Activated CD4-positive, alpha-beta memory T cell treated with anti-CD3 and anti-CD28 coated beads for 36 hours (primary cell): ENCODE data around the gene DNMT1. TPM values are rescaled to one million over a fixed set of nuclear protein-coding genes. Genes with fewer than 3 reads are reported as not detected.

Source experiments
- CTCF ChIA-PET: fragments of 350-600 bp; sonication (Branson Sonifier 250); formaldehyde crosslinking; loops from one replicate; lab custom pipeline; 2021; ENCODE audit warnings: antibody characterized with exemption, inconsistent platforms; lab: Charles Lee
- POLR2A ChIA-PET: fragments of 350-600 bp; sonication (Branson Sonifier 250); formaldehyde crosslinking; loops from one replicate; lab custom pipeline; 2021; ENCODE audit warnings: antibody characterized with exemption; lab: Charles Lee
- DNase-seq: peaks from one replicate; pipeline ENCODE4 v3.0.0-alpha.2; 2020
- H3K27ac Mint-ChIP-seq: one replicate; pipeline ENCODE4 v1.8.0; 2021; ENCODE audit warnings: mixed read lengths
- H3K27me3 Mint-ChIP-seq: one replicate; pipeline ENCODE4 v1.8.0; 2021; ENCODE audit warnings: mixed read lengths
- H3K36me3 Mint-ChIP-seq: one replicate; pipeline ENCODE4 v1.8.0; 2021; ENCODE audit warnings: mixed read lengths
- H3K4me1 Mint-ChIP-seq: one replicate; pipeline ENCODE4 v1.8.0; 2021; ENCODE audit warnings: low read depth, mixed read lengths
- H3K4me3 Mint-ChIP-seq: one replicate; pipeline ENCODE4 v1.8.0; 2021; ENCODE audit warnings: mild to moderate bottlenecking, mixed read lengths
- H3K9me3 Mint-ChIP-seq: one replicate; pipeline ENCODE4 v1.8.0; 2021; ENCODE audit warnings: mixed read lengths
- intact Hi-C: fragments of 100-400 bp; cut with micrococcal nuclease; formaldehyde crosslinking; loops from one replicate; pipeline ENCODE4 v1.15.1; 2023
- total RNA-seq, 2 experiments: library from RNA; stranded (reverse); gene quantifications; one replicate each; pipeline ENCODE4 v1.2.3, GENCODE V29; 2021

Gene DNMT1
- total RNA-seq, 2 experiments from 2014 or later = 356 to 357 TPM

DNA sequence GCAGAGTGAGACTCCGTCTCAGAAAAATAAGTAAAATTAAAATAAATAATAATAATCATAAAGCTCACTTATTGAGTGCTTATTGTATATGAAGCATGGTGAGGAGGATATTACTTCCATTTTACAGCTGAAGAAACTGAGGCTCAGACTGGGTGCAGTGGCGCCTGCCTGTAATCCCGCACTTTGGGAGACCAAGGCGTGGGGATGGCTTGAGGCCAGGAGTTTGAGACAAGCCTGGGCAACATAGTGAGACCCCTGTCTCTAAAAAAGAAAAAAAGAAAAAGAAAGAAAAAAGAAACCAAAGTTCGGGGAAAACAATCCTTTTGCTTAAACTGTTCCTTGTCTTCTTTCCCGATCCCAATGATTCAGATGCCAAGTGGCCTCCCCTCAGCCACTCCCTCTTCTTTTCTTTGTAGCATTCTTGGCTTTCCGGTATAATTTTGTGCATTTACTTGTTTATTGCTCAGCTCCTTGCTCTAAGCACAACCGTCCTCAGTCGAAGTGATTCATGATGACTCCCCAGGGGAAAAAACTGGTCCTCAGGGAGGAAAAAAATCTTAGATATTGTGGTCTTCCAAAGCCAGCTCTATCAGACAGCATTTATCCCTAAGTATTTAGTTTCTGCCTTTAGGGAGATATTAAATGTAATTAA, 74.1 kb downstream of the DNMT1 start:
- intact Hi-C loops = no loop called here
- CTCF ChIA-PET = interaction anchor here (0.9 to 2.1 kb wide), 8 partner anchors 9 to 189 kb away, joined by 3 to 11 read pairs (median 7); partner anchors contain the start of genes ANGPTL6 and PPAN
- POLR2A ChIA-PET = interaction anchor here (0.6 to 1.3 kb wide), 2 partner anchors 25 to 44 kb away, joined by 3 to 4 read pairs; no protein-coding TSS in a partner anchor
- no peak overlapping the region for H3K27ac Mint-ChIP-seq
- H3K9me3 Mint-ChIP-seq = no peaks in the 10 kb centered on the region
- H3K36me3 Mint-ChIP-seq = peaks cover 23% of the 10 kb centered on the region
- DNase-seq = no peak
- H3K4me3 Mint-ChIP-seq = no peak overlapping the region
- H3K27me3 Mint-ChIP-seq = no peaks in the 10 kb centered on the region
- peaks cover 26% of the 10 kb centered on the region for H3K4me1 Mint-ChIP-seq

- peak; percentile 24 for DNase-seq
- Mint-ChIP-seq H3K27ac (peak overlapping the region; percentile 83), H3K9me3 (no peaks in the 10 kb centered on the region), H3K27me3 (no peaks in the 10 kb centered on the region), H3K36me3 (peaks cover 29% of the 10 kb centered on the region), H3K4me1 (peaks cover 28% of the 10 kb centered on the region), H3K4me3 (peak overlapping the region; percentile 88)
- ChIA-PET POLR2A (interaction anchor here (1.2 to 8.7 kb wide), 2 partner anchors 11 to 21 kb away, joined by 10 to 75 read pairs; no protein-coding TSS in a partner anchor), CTCF (interaction anchor here (0.6 to 2.1 kb wide), 6 partner anchors 9 to 123 kb away, joined by 3 to 6 read pairs (median 4); partner anchors contain the start of gene ANGPTL6)
- intact Hi-C loops = loop anchor here (2.0 kb wide), 1 partner anchor 14 kb away; no protein-coding TSS in a partner anchor
Measured at GRCh38 chr19:10118960-10119359, 75.8 kb downstream of the DNMT1 start.

GRCh38 chr19:10116866-10117616, 77.7 kb downstream of the DNMT1 start:
- no peaks in the 10 kb centered on the region for H3K9me3 Mint-ChIP-seq
- H3K27ac Mint-ChIP-seq = no peak overlapping the region

GRCh38 chr19:10116085-10116865, 78.5 kb downstream of the DNMT1 start:
- POLR2A ChIA-PET = interaction anchor here (5.4 to 8.7 kb wide), 2 partner anchors 11 to 19 kb away, joined by 75 to 76 read pairs; partner anchors contain the start of genes ANGPTL6 and PPAN

More at GRCh38 chr19:10116866-10117616, 77.7 kb downstream of the DNMT1 start:
- POLR2A ChIA-PET = interaction anchor here (0.6 to 8.7 kb wide), 3 partner anchors 12 to 29 kb away, joined by 4 to 76 read pairs (median 75); partner anchors contain the start of genes ANGPTL6 and PPAN
- peaks cover 40% of the 10 kb centered on the region for H3K36me3 Mint-ChIP-seq
- no peak for DNase-seq
- peaks cover 40% of the 10 kb centered on the region for H3K4me1 Mint-ChIP-seq
- intact Hi-C loops = no loop called here
- no peaks in the 10 kb centered on the region for H3K27me3 Mint-ChIP-seq
- CTCF ChIA-PET = interaction anchor here (0.8 to 9.4 kb wide), 6 partner anchors 10 to 133 kb away, joined by 3 to 96 read pairs (median 4); partner anchors contain the start of gene PPAN
- H3K4me3 Mint-ChIP-seq = no peak overlapping the region

GRCh38 chr19:10115392-10116084, 79.2 kb downstream of the DNMT1 start:
- peak overlapping the region; percentile 13 for H3K27ac Mint-ChIP-seq
- H3K36me3 Mint-ChIP-seq = peaks cover 51% of the 10 kb centered on the region
- H3K9me3 Mint-ChIP-seq = no peaks in the 10 kb centered on the region
- ChIA-PET POLR2A (interaction anchor here (5.4 to 8.7 kb wide), 2 partner anchors 11 to 18 kb away, joined by 75 to 76 read pairs; partner anchors contain the start of genes ANGPTL6 and PPAN), CTCF (interaction anchor here (1.1 to 9.4 kb wide), 3 partner anchors 9 to 136 kb away, joined by 3 to 96 read pairs (median 12); partner anchors contain the start of genes MRPL4 and PPAN)
- H3K27me3 Mint-ChIP-seq = no peaks in the 10 kb centered on the region
- DNase-seq = no peak
- intact Hi-C loops = no loop called here
- H3K4me1 Mint-ChIP-seq = peaks cover 51% of the 10 kb centered on the region
- no peak overlapping the region for H3K4me3 Mint-ChIP-seq

More at GRCh38 chr19:10116085-10116865, 78.5 kb downstream of the DNMT1 start:
- Mint-ChIP-seq H3K4me1 (peaks cover 48% of the 10 kb centered on the region), H3K9me3 (no peaks in the 10 kb centered on the region), H3K27ac (no peak overlapping the region), H3K27me3 (no peaks in the 10 kb centered on the region), H3K36me3 (peaks cover 45% of the 10 kb centered on the region), H3K4me3 (no peak overlapping the region)
- CTCF ChIA-PET = interaction anchor here (0.8 to 9.4 kb wide), 4 partner anchors 13 to 134 kb away, joined by 3 to 96 read pairs (median 7); no protein-coding TSS in a partner anchor
- intact Hi-C loops = no loop called here
- DNase-seq = no peak

DNA sequence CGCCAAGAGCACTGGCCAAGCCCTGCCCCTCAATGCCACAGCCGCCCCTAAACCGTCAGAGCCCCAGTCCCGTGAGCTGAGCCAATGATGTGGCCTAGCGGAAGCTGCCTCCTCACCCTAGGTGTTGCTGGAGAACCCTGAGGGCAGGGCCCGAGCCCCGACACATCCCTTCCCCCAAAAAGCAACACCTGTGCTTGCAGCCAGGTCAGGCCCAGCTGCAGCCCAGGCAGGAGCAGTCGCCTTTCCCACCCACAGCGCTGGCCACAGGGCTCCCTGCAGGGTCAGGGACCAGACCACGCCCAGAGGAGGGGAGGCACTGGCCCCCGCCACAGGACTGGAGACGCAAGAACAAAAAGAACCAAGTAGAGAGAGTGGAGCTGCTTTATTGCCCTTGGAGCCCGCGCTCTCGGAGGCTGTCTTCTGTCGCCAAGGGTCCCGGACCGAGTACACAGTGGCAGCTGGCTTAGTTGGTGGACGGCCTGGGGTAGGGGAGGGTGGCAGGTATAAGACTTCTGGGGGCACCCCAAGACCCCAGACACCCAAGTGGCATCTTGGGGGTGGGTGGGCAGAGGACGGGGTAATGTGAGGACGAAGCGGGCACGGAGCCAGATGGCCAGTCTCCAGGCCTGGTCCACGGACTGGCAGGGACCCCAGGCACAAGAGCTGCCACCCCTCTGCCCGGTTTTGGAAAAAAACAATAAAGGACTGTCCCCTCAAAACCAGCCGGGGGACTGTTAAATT, 79.9 kb downstream of the DNMT1 start:
- Mint-ChIP-seq H3K9me3 (no peaks in the 10 kb centered on the region), H3K27me3 (no peaks in the 10 kb centered on the region), H3K27ac (peak overlapping the region; percentile 49), H3K36me3 (peaks cover 57% of the 10 kb centered on the region), H3K4me3 (peak overlapping the region; percentile 16), H3K4me1 (peaks cover 54% of the 10 kb centered on the region)
- DNase-seq = no peak
- ChIA-PET POLR2A (interaction anchor here (0.8 to 8.7 kb wide), 4 partner anchors 10 to 184 kb away, joined by 3 to 76 read pairs (median 40); partner anchors contain the start of genes ANGPTL6 and PPAN), CTCF (interaction anchor here (0.6 to 9.4 kb wide), 5 partner anchors 9 to 136 kb away, joined by 3 to 96 read pairs (median 4); partner anchors contain the start of genes MRPL4 and PPAN)
- intact Hi-C loops = loop anchor here (5.0 kb wide), 1 partner anchor 183 kb away; no protein-coding TSS in a partner anchor

- ChIA-PET POLR2A (interaction anchor here (0.6 to 8.7 kb wide), 7 partner anchors 8 to 183 kb away, joined by 3 to 76 read pairs (median 5); partner anchors contain the start of genes ANGPTL6 and PPAN), CTCF (interaction anchor here (0.6 to 9.4 kb wide), 7 partner anchors 8 to 183 kb away, joined by 3 to 96 read pairs (median 5); partner anchors contain the start of genes MRPL4 and PPAN)
- Mint-ChIP-seq H3K4me3 (peak overlapping the region; percentile 16), H3K4me1 (peaks cover 57% of the 10 kb centered on the region), H3K9me3 (no peaks in the 10 kb centered on the region), H3K27me3 (no peaks in the 10 kb centered on the region), H3K36me3 (peaks cover 60% of the 10 kb centered on the region), H3K27ac (peak overlapping the region; percentile 95)
- no peak for DNase-seq
- intact Hi-C loops = loop anchor here (1.0 to 5.0 kb wide), 3 partner anchors 17 to 182 kb away; no protein-coding TSS in a partner anchor
Measured at GRCh38 chr19:10113964-10114650, 80.6 kb downstream of the DNMT1 start.

DNA sequence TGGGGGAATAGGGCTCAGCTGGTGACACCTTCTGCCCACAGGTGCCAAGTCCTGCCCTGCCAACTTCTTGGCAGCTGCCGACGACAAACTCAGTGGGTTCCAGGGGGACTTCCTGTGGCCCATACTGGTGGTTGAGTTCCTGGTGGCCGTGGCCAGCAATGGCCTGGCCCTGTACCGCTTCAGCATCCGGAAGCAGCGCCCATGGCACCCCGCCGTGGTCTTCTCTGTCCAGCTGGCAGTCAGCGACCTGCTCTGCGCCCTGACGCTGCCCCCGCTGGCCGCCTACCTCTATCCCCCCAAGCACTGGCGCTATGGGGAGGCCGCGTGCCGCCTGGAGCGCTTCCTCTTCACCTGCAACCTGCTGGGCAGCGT, 81.2 kb downstream of the DNMT1 start:
- intact Hi-C loops = loop anchor here (1.0 to 5.0 kb wide), 3 partner anchors 17 to 181 kb away; no protein-coding TSS in a partner anchor
- CTCF ChIA-PET = interaction anchor here (0.6 to 9.4 kb wide), 15 partner anchors 9 to 183 kb away, joined by 3 to 96 read pairs (median 3); partner anchors contain the start of genes ANGPTL6 and MRPL4
- DNase-seq = no peak
- Mint-ChIP-seq H3K4me1 (peaks cover 53% of the 10 kb centered on the region), H3K9me3 (no peaks in the 10 kb centered on the region), H3K27ac (peak overlapping the region; percentile 95), H3K36me3 (peaks cover 58% of the 10 kb centered on the region), H3K4me3 (peak overlapping the region; percentile 16), H3K27me3 (no peaks in the 10 kb centered on the region)
- POLR2A ChIA-PET = interaction anchor here (0.5 to 8.7 kb wide), 7 partner anchors 9 to 182 kb away, joined by 3 to 76 read pairs (median 5); partner anchors contain the start of genes ANGPTL6 and PPAN
